ENCODE results near the gene IFI30.

- no peak for TF ChIP-seq GATA3 (IDR thresholded peaks at IDR 0.05; ENCODE audit: low read depth, low read length)
- TF ChIP-seq GATA2 (IDR thresholded peaks at IDR 0.05; ENCODE audit: low read depth, low read length), result no peak
Measured at GRCh38 chr19:18164072-18164471, 9.5 kb upstream of the IFI30 start.

All from SH-SY5Y (cell line).